GM12891 (cell line): ENCODE results near the gene MATN4.

Experiments
- DNase-seq: peaks from one replicate; pipeline ENCODE4 v3.0.0; 2011; ENCODE audit warnings: low spot score; ENCODE audit not compliant: insufficient read length
- FAIRE-seq: peaks from 2 replicates; lab custom pipeline; 2011; peaks lifted over from hg19 to GRCh38; lab: Jason Lieb, UNC
- PAX5 ChIP-seq: IDR thresholded peaks from 2 replicates; pipeline ENCODE4 v1.6.1; 2011; ENCODE audit warnings: low read length, moderate library complexity, mild to moderate bottlenecking; ENCODE audit not compliant: insufficient read depth, severe bottlenecking
- POLR2A ChIP-seq: IDR thresholded peaks from 2 replicates; pipeline ENCODE4 v1.6.1; 2011; ENCODE audit warnings: low read depth, low read length, control low read depth
- POLR2AphosphoS5 ChIP-seq: IDR thresholded peaks from 2 replicates; pipeline ENCODE4 v1.6.1; 2011; ENCODE audit warnings: low read depth, low read length, control low read depth
- POU2F2 ChIP-seq: IDR thresholded peaks from 2 replicates; pipeline ENCODE4 v1.6.1; 2011; ENCODE audit warnings: low read depth, mild to moderate bottlenecking, control low read depth, low read length, moderate library complexity
- SPI1 ChIP-seq: IDR thresholded peaks from 2 replicates; pipeline ENCODE4 v1.6.1; 2011; ENCODE audit warnings: low read depth, low read length, control low read depth
- TAF1 ChIP-seq: IDR thresholded peaks from 2 replicates; pipeline ENCODE4 v1.6.1; 2011; ENCODE audit warnings: low read depth, low read length, control low read depth

The MATN4 gene

DNA sequence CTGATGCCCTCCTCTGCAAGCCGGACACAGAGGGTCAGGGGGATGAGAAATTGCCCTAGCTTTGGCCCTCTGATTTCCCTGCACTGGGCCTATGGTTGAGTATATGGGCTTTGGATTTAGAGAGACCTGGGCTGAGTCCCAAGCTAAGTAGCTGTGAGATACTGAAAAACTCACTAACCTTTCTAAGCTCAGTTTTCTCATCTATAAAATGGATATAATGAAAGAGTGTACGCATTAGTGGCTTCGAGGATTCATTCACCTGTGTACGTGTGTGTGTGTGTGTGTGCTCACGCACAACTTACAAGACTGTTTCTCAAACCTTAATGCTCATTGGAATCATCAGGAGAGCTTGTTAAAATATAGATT, 14.1 kb downstream of the MATN4 start:
- DNase-seq (no peak), FAIRE-seq (no peak)
- TF ChIP-seq POU2F2 (no peak), POLR2A (no peak), TAF1 (no peak), POLR2AphosphoS5 (no peak), SPI1 (no peak), PAX5 (no peak)

DNA sequence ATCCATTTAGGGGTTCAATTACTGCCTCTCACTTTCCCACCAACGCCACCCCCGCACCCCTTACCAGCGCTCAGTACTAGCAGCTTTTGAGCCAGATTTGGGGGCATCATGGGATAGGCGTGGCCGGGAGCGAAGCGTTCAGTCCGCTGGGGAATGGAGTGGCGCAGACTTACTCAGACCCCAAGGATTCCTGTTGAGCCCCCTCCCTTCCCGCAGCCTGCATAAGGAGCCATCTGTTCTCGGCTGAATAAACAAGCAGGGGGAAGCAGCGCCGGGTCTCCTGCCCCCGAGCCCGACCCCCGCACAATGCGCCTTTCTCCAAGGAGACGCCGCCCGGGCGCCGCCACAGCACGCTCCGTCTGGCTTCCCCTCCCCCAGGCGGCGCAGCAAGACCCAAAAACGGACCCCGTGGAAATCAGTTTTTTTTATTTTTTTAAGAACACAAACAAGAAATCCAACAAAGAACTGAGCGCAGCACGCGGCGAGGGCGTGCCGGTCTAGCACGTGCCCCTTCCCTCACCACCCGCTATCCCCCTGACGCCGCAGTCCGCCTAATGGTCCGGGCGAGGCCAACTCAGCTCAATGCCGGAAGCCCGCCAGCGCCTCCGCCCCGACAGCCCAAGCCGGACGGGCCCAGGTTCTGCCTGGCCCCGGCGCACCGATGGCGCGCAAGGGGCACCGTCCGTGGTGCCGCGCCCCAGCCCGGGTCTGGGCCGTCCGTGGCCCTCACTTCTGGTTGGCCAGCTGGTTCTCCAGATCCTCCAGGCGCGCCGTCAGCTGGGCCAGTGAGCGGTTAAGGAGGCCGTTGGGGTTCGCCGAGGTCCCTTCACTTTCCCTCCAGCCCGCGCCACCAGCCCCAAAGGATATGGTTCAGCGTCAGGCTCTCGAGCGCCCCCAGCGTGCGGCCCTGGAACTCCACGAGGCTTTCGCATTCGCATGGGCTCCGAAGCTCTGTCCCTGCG, 14.8 kb downstream of the MATN4 start:
- no peak for FAIRE-seq
- DNase-seq, result peak; percentile 79
- TF ChIP-seq POLR2A (no peak), SPI1 (no peak), POLR2AphosphoS5 (no peak), POU2F2 (no peak), PAX5 (no peak), TAF1 (no peak)

GRCh38 chr20:45292343-45292742, 15.8 kb downstream of the MATN4 start:
- DNase-seq, result no peak
- no peak for FAIRE-seq
- TF ChIP-seq TAF1, result no peak
- TF ChIP-seq POLR2A, result no peak
- TF ChIP-seq SPI1, result no peak
- TF ChIP-seq POLR2AphosphoS5, result no peak
- no peak for TF ChIP-seq POU2F2
- TF ChIP-seq PAX5, result no peak

DNA sequence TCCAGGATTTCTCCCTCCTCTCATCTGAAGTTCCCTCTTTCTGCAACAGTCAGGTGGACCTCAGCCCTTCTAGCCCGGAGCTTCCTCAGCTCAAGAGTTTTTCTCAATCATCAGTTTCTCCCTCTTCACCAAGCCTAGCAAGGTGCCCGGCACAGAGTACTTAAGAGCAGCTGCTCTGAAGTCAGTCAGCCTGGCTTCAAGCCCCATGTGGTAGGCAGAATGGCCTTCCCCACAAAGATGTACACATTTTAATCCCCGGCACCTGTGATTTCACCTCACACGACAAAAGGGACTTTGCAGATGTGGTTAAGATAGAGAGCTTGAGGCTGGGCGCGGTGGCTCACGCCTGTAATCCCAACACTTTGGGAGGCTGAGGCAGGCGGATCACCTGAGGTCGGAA, 16.6 kb downstream of the MATN4 start:
- TF ChIP-seq SPI1, result no peak
- TF ChIP-seq POU2F2, result no peak
- TF ChIP-seq POLR2A, result no peak
- TF ChIP-seq TAF1, result no peak
- no peak for TF ChIP-seq POLR2AphosphoS5
- no peak for TF ChIP-seq PAX5
- no peak for FAIRE-seq
- DNase-seq, result no peak

DNA sequence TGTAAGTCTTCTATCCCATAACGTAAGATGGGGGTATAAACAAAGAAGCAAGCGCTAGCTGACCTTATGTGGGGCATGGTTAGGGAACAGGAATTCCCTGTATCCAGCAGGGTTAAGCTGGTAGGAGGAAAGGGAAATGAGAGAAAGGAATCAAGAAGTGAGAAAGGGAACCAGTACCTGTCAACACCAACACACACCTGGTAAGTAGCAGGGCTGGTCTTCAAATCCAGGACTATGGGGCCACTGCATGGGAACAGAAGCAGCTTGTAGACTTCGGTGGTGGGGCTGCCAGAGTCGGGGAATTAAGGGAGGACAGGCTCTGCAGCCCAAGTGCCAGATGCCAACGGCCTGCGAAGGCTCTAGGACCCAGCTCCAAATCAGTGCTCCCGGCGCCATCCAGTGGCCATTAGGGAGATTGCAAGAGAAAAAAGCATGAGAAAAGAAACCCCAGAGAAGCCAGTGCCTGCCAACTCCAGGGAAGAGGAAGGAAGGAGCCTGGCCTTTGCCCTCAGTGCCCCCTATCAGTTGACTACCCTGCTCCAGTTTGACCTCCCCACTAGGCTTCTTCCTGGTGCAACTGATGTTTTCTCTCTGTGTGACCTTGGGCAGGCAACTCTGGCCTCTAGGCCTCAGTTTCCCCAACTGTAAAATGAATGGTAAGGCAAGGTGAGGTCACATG, 17.3 kb downstream of the MATN4 start:
- FAIRE-seq (peak; percentile 33), DNase-seq (peak; percentile 51)
- TF ChIP-seq PAX5 (no peak), POLR2A (no peak), TAF1 (no peak), SPI1 (peak; percentile 77)

- no peak for DNase-seq
- FAIRE-seq, result no peak
- TF ChIP-seq POU2F2 (no peak), SPI1 (no peak), PAX5 (no peak), POLR2AphosphoS5 (no peak), POLR2A (no peak), TAF1 (no peak)
Measured at GRCh38 chr20:45289942-45290676, 18.0 kb downstream of the MATN4 start.

DNA sequence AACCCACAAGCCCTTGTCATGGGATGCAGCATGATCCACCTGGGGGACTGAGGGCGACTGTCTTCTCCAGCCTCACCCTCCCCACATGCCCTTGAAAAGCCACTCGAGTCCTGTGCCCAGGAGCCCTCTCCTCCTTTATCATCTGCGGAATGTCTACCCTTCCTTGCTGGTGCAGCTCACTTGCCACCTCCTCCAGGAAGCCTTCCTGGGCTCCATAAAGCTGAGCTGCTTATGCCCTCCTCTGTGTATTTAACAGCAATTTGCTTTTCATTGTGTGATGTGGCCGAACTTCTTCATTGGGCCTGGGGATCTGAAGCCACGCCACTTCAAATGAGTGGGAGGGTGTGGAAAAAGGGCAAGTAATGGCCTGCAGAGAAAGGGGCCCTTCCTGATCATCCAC, 19.2 kb downstream of the MATN4 start:
- TF ChIP-seq TAF1, result no peak
- no peak for TF ChIP-seq POLR2AphosphoS5
- no peak for DNase-seq
- FAIRE-seq, result no peak

DNA sequence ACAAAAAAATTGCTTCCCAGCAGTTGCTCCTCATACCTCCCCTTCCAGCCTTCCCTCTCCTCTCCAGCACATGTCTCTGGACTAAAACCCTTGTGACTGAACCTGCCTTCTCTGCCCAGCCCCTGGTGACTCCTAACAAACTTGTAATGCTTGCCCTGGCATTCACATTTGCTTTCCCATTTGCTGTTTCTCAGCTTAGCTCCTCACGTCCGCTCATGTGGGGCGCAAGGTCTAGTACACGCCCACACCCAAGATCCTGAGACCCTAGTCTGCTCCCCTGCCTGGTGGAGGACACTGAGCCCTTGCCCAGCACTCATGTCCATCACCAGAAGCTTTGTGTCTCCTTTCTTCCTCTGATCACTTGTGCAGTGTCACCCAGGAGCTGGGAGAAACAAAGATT, 19.7 kb downstream of the MATN4 start:
- TF ChIP-seq POLR2AphosphoS5 (no peak), SPI1 (no peak), POLR2A (no peak), TAF1 (no peak), POU2F2 (no peak), PAX5 (no peak)
- no peak for FAIRE-seq

DNA sequence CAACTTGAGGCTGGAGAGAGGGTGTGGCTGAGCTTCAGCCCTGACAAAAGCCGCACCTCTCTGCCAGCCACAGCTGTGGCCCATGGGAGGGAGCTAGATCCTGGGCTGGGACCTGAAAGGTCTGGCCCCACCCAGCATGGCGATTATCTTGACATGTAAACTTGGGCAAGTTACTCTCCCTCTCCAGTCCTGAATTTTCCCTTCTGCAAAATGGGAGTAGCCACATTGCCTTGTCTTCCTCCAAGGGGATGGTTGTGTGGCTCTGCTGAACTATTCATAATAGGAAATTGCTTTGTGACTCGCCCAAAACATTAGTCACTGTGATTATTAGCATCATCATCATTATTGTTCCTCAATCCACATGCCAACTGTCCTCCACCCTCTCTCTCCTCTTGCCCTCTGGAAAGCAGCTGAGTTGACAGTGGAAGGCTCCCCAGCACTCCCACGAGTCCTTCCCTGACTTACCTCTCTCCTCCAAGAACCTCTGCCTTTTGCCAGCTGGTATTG, 24.5 kb downstream of the MATN4 start:
- DNase-seq, result no peak
- FAIRE-seq, result no peak
- TF ChIP-seq PAX5 (no peak), SPI1 (no peak), TAF1 (no peak), POLR2A (no peak), POLR2AphosphoS5 (no peak), POU2F2 (no peak)

More for the DNA sequence above, 19.7 kb downstream of the MATN4 start:
- no peak for DNase-seq
